ENCODE measurements around the gene FBXO41.

- TF ChIP-seq EZH2 (IDR thresholded peaks at IDR 0.05) (no peak), CTCF (IDR thresholded peaks at IDR 0.05) (no peak)
Observed at GRCh38 chr2:73233154-73233931, 50.9 kb downstream of the FBXO41 start, which contains the start of gene PRADC1.

All from neural progenitor cell (in vitro differentiated cells).